ENCODE data around the gene SNX12.

- TF ChIP-seq CTCF (IDR thresholded peaks at IDR 0.05) (no peak), POLR2AphosphoS5 (IDR thresholded peaks at IDR 0.05) (no peak), POLR2A (IDR thresholded peaks at IDR 0.05) (no peak)
These were observed 14.7 kb upstream of the SNX12 start for GRCh38 chrX:71082822-71083221.
